ENCODE measurements around the gene FGF14. TPM values are rescaled to one million over a fixed set of nuclear protein-coding genes. Genes with fewer than 3 reads are reported as not detected.
"Not testable (repeated sequence)": the region's sequence is repeated elsewhere in the genome, so short reads cannot be mapped to it uniquely, and the experiment has no call there.

Gene FGF14
- total RNA-seq, 1 donor from 2014 or later, result 2.9 TPM

GRCh38 chr13:102142473-102142826 lies 259.4 kb downstream of the FGF14 start:
- Histone ChIP-seq H3K36me3 (no peaks in the 10 kb centered on the region), H3K9me3 (replicated peaks) (no peaks in the 10 kb centered on the region), H3K4me1 (no peaks in the 10 kb centered on the region), H3K27me3 (ENCODE audit: low read depth) (no peaks in the 10 kb centered on the region), H3K27ac (replicated peaks) (no peak overlapping the region), H3K4me3 (no peak overlapping the region)
- intact Hi-C loops (cut with micrococcal nuclease), result no loop called here
- no peak for DNase-seq
- TF ChIP-seq CTCF (IDR thresholded peaks at IDR 0.05; ENCODE audit: borderline replicate concordance), result no peak

GRCh38 chr13:102141625-102142472 lies 260.0 kb downstream of the FGF14 start:
- Histone ChIP-seq H3K4me3 (no peak overlapping the region), H3K27me3 (ENCODE audit: low read depth) (no peaks in the 10 kb centered on the region), H3K9me3 (replicated peaks) (no peaks in the 10 kb centered on the region), H3K27ac (replicated peaks) (no peak overlapping the region), H3K36me3 (no peaks in the 10 kb centered on the region), H3K4me1 (no peaks in the 10 kb centered on the region)
- DNase-seq, result no peak
- TF ChIP-seq CTCF (IDR thresholded peaks at IDR 0.05; ENCODE audit: borderline replicate concordance), result peak; percentile 71
- intact Hi-C loops (cut with micrococcal nuclease), result no loop called here

- H3K9me3 ChIP-seq (replicated peaks), result no peaks in the 10 kb centered on the region
- no peak overlapping the region for H3K4me3 ChIP-seq
- intact Hi-C loops (cut with micrococcal nuclease), result no loop called here
- H3K27me3 ChIP-seq (ENCODE audit: low read depth), result no peaks in the 10 kb centered on the region
- no peaks in the 10 kb centered on the region for H3K36me3 ChIP-seq
- DNase-seq, result no peak
- TF ChIP-seq CTCF (IDR thresholded peaks at IDR 0.05; ENCODE audit: borderline replicate concordance), result no peak
- no peaks in the 10 kb centered on the region for H3K4me1 ChIP-seq
- H3K27ac ChIP-seq (replicated peaks), result no peak overlapping the region
Measured at GRCh38 chr13:102139626-102140025, 262.2 kb downstream of the FGF14 start.

- Histone ChIP-seq H3K27ac (replicated peaks) (no peak overlapping the region), H3K36me3 (no peaks in the 10 kb centered on the region), H3K9me3 (replicated peaks) (no peaks in the 10 kb centered on the region), H3K4me3 (no peak overlapping the region), H3K4me1 (no peaks in the 10 kb centered on the region), H3K27me3 (ENCODE audit: low read depth) (no peaks in the 10 kb centered on the region)
- DNase-seq, result no peak
- TF ChIP-seq CTCF (IDR thresholded peaks at IDR 0.05; ENCODE audit: borderline replicate concordance), result no peak
- intact Hi-C loops (cut with micrococcal nuclease), result no loop called here
Measured at GRCh38 chr13:102138635-102139190, 263.1 kb downstream of the FGF14 start.

- H3K4me1 ChIP-seq; DNase-seq; H3K36me3 ChIP-seq; H3K4me3 ChIP-seq; H3K27ac ChIP-seq (replicated peaks); H3K9me3 ChIP-seq (replicated peaks); H3K27me3 ChIP-seq (ENCODE audit: low read depth); intact Hi-C loops (cut with micrococcal nuclease): not testable (repeated sequence)
Measured at GRCh38 chr13:102137904-102138303, 263.9 kb downstream of the FGF14 start.

GRCh38 chr13:102136735-102137296 lies 265.0 kb downstream of the FGF14 start:
- H3K36me3 ChIP-seq, result no peaks in the 10 kb centered on the region
- no peaks in the 10 kb centered on the region for H3K9me3 ChIP-seq (replicated peaks)
- no peak for TF ChIP-seq CTCF (IDR thresholded peaks at IDR 0.05; ENCODE audit: borderline replicate concordance)
- no peaks in the 10 kb centered on the region for H3K4me1 ChIP-seq
- H3K27ac ChIP-seq (replicated peaks), result no peak overlapping the region
- intact Hi-C loops (cut with micrococcal nuclease), result no loop called here
- no peak overlapping the region for H3K4me3 ChIP-seq
- no peaks in the 10 kb centered on the region for H3K27me3 ChIP-seq (ENCODE audit: low read depth)
- no peak for DNase-seq
